Keratinocyte (primary cell): Measurements from ENCODE around the gene CEP85L. TPM values are rescaled to one million over a fixed set of nuclear protein-coding genes. Genes with fewer than 3 reads are reported as not detected.

Experiments
- DNase-seq: peaks from one replicate; pipeline ENCODE4 v3.0.0-alpha.2; 2011; ENCODE audit warnings: low read depth, missing footprints, low spot score
- FAIRE-seq: peaks from 2 replicates; lab custom pipeline; 2011; peaks lifted over from hg19 to GRCh38; lab: Jason Lieb, UNC
- H2AFZ ChIP-seq: 2 replicates; pipeline ENCODE4 v1.6.0; 2012; ENCODE audit warnings: low read length, control low read depth, inconsistent platforms; ENCODE audit not compliant: control insufficient read depth
- H3K27ac ChIP-seq: 2 replicates; pipeline ENCODE4 v1.5.1; 2011; ENCODE audit warnings: low read length; ENCODE audit not compliant: control insufficient read depth, insufficient read depth
- H3K27me3 ChIP-seq: 3 replicates; pipeline ENCODE4 v1.6.0; 2011; ENCODE audit warnings: low read length; ENCODE audit not compliant: control insufficient read depth, insufficient read depth; ENCODE audit errors: extremely low read depth
- H3K36me3 ChIP-seq, 2 experiments: 2 replicates in 1 of 2; 3 replicates in 1 of 2; pipeline ENCODE4 v1.5.1; 2011; ENCODE audit warnings: low read length in 2 of 2, mild to moderate bottlenecking in 1 of 2; ENCODE audit not compliant: control insufficient read depth in 2 of 2, insufficient read depth in 2 of 2; ENCODE audit errors: extremely low read depth in 1 of 2
- H3K4me1 ChIP-seq: 3 replicates; pipeline ENCODE4 v1.5.1; 2011; ENCODE audit warnings: low read length; ENCODE audit not compliant: control insufficient read depth, insufficient read depth; ENCODE audit errors: extremely low read depth
- H3K4me2 ChIP-seq: 3 replicates; pipeline ENCODE4 v1.6.0; 2011; ENCODE audit warnings: low read depth, low read length; ENCODE audit not compliant: control insufficient read depth, insufficient read depth; ENCODE audit errors: extremely low read depth
- H3K4me3 ChIP-seq, 3 experiments: fragments of 200-600 bp in 1 of 3; sonication (generic) in 1 of 3; 2 replicates in 2 of 3; 3 replicates in 1 of 3; pipeline ENCODE4 v1.5.1; 2011 to 2016; ENCODE audit warnings: low read length in 3 of 3, mild to moderate bottlenecking in 3 of 3, control low read depth in 2 of 3, inconsistent platforms in 1 of 3, low read depth in 1 of 3, mixed read lengths in 1 of 3, mixed run types in 1 of 3, moderate library complexity in 1 of 3; ENCODE audit not compliant: control insufficient read depth in 2 of 3, insufficient read depth in 2 of 3; ENCODE audit errors: extremely low read depth in 1 of 3
- H3K79me2 ChIP-seq: 2 replicates; pipeline ENCODE4 v1.6.0; 2012; ENCODE audit warnings: low read length; ENCODE audit not compliant: control insufficient read depth, insufficient read depth
- H3K9ac ChIP-seq: 3 replicates; pipeline ENCODE4 v1.6.0; 2011; ENCODE audit warnings: low read length; ENCODE audit not compliant: control insufficient read depth, insufficient read depth; ENCODE audit errors: extremely low read depth
- H3K9me1 ChIP-seq: 3 replicates; pipeline ENCODE4 v1.6.0; 2011; ENCODE audit warnings: low read length; ENCODE audit not compliant: control insufficient read depth, insufficient read depth; ENCODE audit errors: extremely low read depth
- H3K9me3 ChIP-seq: 2 replicates; pipeline ENCODE4 v1.5.1; 2012; ENCODE audit warnings: low read depth, low read length; ENCODE audit not compliant: control insufficient read depth
- H4K20me1 ChIP-seq: 3 replicates; pipeline ENCODE4 v1.6.0; 2011; ENCODE audit warnings: low read length; ENCODE audit not compliant: control insufficient read depth, insufficient read depth; ENCODE audit errors: extremely low read depth
- EZH2 ChIP-seq: IDR thresholded peaks from one replicate; pipeline ENCODE4 v1.6.1; 2012; ENCODE audit warnings: inconsistent platforms, mild to moderate bottlenecking, low read length, moderate library complexity
- dilution Hi-C: fragments of 300-500 bp; cut with MboI; formaldehyde crosslinking; loops from one replicate; pipeline ENCODE4 v1.7.0; 2020; ENCODE audit warnings: low sequenced_read_pairs; ENCODE audit not compliant: extremely low pct_ligation_motif_present
- polyA plus RNA-seq, 5 experiments: library from polyadenylated mRNA; depleted of rRNA in 3 of 5; stranded (reverse) in 3 of 5; stranded (forward) in 1 of 5; unstranded in 1 of 5; fragments of >200 nt; gene quantifications; 1 replicate in 1 of 5; 2 replicates in 3 of 5; 3 replicates in 1 of 5; pipeline versions ENCODE4 v1.2.1 to v1.2.3, GENCODE V29; 2011 to 2012; ENCODE audit warnings: missing spikeins in 2 of 5, low read depth in 1 of 5, low replicate concordance in 1 of 5
- TF ChIP-seq, protein P1 (sequence below), 3 experiments: IDR thresholded peaks in 1 of 3; conservative IDR thresholded peaks in 1 of 3; optimal IDR thresholded peaks in 1 of 3; 2 replicates in 2 of 3; 3 replicates in 1 of 3; pipeline versions ENCODE3 to v1.5.1; 2011; ENCODE audit warnings: low read length in 3 of 3, mild to moderate bottlenecking in 3 of 3, moderate library complexity in 2 of 3, control low read depth in 1 of 3, inconsistent platforms in 1 of 3; ENCODE audit not compliant: insufficient read depth in 2 of 3; ENCODE audit errors: extremely low read depth in 1 of 3

The CEP85L gene
- polyA plus RNA-seq, 1 donor (not counting 4 experiments of a cell fraction or from before 2014, with no cell fraction given) = 3.5 TPM

GRCh38 chr6:118669561-118669960, 18.2 kb upstream of the CEP85L start:
- Histone ChIP-seq H3K4me2 (no peak overlapping the region), H3K27ac (no peak overlapping the region)
- dilution Hi-C loops = no loop called here

GRCh38 chr6:118668761-118669385, 17.5 kb upstream of the CEP85L start:
- Histone ChIP-seq H3K9me1 (no peaks in the 10 kb centered on the region), H3K9ac (no peak overlapping the region), H2AFZ (no peak overlapping the region), H3K4me2 (no peak overlapping the region), H3K79me2 (no peaks in the 10 kb centered on the region), H3K27me3 (no peaks in the 10 kb centered on the region), H3K4me3 (no peak overlapping the region), H3K36me3 (no peaks in the 10 kb centered on the region), H4K20me1 (no peaks in the 10 kb centered on the region), H3K9me3 (no peaks in the 10 kb centered on the region), H3K27ac (no peak overlapping the region), H3K4me1 (no peaks in the 10 kb centered on the region)
- dilution Hi-C loops = no loop called here
- FAIRE-seq = no peak
- no peak for DNase-seq
- TF ChIP-seq EZH2 = no peak
- TF ChIP-seq, protein P1, sequence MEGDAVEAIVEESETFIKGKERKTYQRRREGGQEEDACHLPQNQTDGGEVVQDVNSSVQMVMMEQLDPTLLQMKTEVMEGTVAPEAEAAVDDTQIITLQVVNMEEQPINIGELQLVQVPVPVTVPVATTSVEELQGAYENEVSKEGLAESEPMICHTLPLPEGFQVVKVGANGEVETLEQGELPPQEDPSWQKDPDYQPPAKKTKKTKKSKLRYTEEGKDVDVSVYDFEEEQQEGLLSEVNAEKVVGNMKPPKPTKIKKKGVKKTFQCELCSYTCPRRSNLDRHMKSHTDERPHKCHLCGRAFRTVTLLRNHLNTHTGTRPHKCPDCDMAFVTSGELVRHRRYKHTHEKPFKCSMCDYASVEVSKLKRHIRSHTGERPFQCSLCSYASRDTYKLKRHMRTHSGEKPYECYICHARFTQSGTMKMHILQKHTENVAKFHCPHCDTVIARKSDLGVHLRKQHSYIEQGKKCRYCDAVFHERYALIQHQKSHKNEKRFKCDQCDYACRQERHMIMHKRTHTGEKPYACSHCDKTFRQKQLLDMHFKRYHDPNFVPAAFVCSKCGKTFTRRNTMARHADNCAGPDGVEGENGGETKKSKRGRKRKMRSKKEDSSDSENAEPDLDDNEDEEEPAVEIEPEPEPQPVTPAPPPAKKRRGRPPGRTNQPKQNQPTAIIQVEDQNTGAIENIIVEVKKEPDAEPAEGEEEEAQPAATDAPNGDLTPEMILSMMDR (optimal IDR thresholded peaks at IDR 0.05 in 1 of 3, IDR thresholded peaks at IDR 0.05 in 1 of 3, conservative IDR thresholded peaks at IDR 0.05 in 1 of 3; ENCODE audit: extremely low read depth in 1 of 3, insufficient read depth in 2 of 3, low read length in 3 of 3) = no peak

More at GRCh38 chr6:118669561-118669960, 18.2 kb upstream of the CEP85L start:
- Histone ChIP-seq H3K4me1 (no peaks in the 10 kb centered on the region), H3K36me3 (no peaks in the 10 kb centered on the region), H3K79me2 (no peaks in the 10 kb centered on the region), H3K9me1 (no peaks in the 10 kb centered on the region), H3K4me3 (no peak overlapping the region), H4K20me1 (no peaks in the 10 kb centered on the region), H3K9ac (no peak overlapping the region), H3K27me3 (no peaks in the 10 kb centered on the region), H3K9me3 (no peaks in the 10 kb centered on the region), H2AFZ (no peak overlapping the region)
- DNase-seq (no peak), FAIRE-seq (no peak)
- TF ChIP-seq, protein P1 (optimal IDR thresholded peaks at IDR 0.05 in 1 of 3, IDR thresholded peaks at IDR 0.05 in 1 of 3, conservative IDR thresholded peaks at IDR 0.05 in 1 of 3; ENCODE audit: extremely low read depth in 1 of 3, insufficient read depth in 2 of 3, low read length in 3 of 3) = no peak
- no peak for TF ChIP-seq EZH2
